ELR (cell line): ENCODE measurements around the gene MED22.

Experiments
- DNase-seq: peaks from one replicate; pipeline ENCODE4 v3.0.0-alpha.2; 2015; ENCODE audit warnings: low read depth

MED22 gene

GRCh38 chr9:133355881-133356357 lies 8.0 kb upstream of the MED22 start:
- DNase-seq: peak; percentile 50

DNA sequence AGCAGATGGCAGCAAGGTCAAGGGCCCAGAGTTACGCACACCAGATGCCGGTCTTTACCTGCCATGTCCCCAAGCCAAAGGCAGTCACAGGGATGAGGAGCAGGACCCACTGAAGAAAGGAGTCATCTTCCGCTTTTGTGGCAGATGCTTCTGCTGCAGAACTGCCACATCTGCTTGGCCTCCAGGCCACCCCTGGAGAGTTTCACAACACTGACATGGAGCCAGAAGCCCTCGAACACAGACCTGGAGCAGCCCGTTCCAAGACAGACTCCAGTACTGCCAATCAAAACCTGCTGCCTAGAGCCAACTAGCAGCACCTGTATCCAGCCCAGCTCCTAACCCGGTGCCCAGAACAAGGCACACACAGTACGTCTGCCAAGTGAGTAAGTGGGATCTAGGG lies 6.8 kb upstream of the MED22 start:
- no peak for DNase-seq

GRCh38 chr9:133353548-133353947 lies 5.6 kb upstream of the MED22 start:
- DNase-seq: no peak

GRCh38 chr9:133352635-133353340 lies 4.9 kb upstream of the MED22 start:
- no peak for DNase-seq

DNA sequence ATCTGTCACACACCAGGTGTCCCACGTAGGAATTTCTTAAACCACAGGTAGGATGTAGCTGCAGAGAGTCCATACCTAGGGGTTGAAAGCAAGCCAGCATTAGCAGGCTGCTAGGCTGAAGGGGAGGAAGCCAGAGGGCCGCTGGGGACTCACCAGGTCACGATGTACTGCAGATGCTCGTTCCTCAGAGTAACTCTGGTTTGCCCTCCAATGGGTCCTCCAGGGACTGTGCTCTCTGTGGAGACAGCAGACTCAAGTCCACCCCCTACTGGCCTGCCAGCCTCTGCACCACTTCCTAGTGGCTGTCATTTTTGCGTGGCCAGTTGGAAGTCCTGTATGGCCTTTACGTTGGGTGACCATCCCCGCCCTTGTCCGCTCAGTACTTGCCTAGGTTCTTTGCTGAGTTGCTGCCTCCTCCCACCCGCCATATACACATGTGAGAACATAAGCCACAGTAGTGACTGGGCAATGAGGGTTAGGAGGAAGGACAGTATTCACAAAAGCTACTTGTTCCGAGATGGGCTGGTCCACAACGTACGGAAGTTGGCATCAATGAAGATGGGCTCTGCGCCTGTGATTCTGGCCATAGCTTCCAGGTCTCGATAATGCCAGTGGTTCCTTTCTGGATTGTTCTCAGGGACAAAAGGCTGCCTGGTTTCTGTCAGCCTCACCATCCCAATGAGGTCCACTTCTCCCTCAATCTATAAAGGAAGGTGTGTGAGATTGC lies 4.1 kb upstream of the MED22 start:
- peak; percentile 82 for DNase-seq

- no peak for DNase-seq
Measured at GRCh38 chr9:133351526-133351907, 3.6 kb upstream of the MED22 start.

DNA sequence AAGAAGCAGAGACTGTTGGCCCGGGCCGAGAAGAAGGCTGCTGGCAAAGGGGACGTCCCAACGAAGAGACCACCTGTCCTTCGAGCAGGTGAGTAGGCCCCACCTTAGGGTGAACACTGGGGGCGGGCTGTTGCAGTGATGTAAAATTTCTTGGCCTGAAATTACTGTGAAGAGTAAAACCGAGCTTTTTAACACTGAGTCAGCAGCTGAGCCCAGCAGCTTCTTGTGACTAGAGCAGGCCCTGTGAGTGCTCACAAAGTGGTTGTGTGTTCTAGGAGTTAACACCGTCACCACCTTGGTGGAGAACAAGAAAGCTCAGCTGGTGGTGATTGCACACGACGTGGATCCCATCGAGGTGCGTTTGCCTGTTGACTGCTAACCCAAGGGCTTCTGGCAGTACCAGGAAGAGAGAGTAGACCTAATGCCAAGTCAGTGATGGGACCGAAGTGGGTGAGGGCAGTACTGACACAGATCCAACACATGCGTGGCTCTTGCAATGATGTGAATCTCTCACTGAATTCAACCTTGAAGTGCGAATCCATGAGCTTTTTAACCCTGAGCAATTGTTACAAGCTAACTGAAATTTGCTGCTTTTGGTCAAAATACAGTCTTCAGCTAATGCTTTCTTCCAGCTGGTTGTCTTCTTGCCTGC lies 2.2 kb upstream of the MED22 start:
- DNase-seq: no peak

- DNase-seq: no peak
Measured at GRCh38 chr9:133348718-133349573, 1.0 kb upstream of the MED22 start.

- DNase-seq: peak; percentile 58
Measured at GRCh38 chr9:133347515-133347984, 381 bp downstream of the MED22 start.

DNA sequence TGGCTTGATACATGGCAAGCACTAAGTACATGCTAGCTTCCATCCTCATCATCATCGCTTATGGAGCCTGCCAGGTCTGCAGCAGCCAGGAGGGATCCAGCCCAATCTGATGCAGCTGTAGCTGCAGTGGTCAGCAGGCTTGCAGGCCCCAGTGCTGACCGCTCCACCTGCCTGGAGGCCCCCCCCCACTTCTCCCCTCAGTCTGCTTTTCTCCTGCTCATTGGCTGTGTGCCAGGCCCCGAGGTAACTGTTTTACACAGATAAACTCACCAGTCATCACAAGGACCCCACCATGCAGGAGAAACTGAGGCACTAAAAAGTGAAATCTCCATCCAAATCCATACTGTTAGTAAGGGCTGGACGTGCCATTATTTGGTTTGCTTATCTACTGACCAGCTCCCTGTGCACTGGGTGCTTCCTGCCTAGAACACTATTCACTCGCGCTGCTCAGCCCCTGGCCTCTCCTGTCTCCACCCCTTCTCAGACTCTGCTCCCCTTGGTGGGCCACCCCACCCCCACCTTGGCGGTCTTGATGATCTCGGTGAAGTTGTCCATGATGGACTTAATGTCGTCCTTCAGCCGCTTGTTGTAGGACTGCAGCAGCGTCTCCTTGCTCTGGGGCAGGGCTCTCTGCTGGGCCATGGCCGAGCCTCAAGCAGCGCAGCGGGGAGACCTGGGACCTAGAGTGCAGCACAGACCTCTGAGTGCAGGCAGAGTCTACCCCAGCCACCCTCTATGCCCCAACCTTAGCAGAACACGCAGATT lies 1.7 kb downstream of the MED22 start:
- DNase-seq: no peak

DNA sequence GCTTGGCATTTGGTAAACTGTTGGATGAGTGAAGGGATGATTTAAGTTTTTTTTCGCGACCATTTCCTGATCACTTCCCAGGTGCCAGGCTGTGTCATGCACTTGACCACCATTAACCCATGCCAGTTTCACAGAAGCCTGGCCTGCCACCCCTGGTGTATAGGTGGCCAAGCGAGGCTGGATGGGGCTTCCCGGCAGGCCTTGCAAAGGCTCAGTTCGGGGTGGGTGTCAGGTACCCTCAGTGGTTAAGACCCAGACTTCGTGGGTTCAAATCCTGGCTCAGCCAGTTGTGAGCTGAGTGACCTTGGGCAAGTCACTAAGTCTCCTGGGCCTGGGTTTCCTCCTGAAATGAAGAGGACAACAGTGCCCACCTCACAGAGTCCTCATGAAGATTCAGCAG lies 2.3 kb downstream of the MED22 start:
- DNase-seq: no peak

DNA sequence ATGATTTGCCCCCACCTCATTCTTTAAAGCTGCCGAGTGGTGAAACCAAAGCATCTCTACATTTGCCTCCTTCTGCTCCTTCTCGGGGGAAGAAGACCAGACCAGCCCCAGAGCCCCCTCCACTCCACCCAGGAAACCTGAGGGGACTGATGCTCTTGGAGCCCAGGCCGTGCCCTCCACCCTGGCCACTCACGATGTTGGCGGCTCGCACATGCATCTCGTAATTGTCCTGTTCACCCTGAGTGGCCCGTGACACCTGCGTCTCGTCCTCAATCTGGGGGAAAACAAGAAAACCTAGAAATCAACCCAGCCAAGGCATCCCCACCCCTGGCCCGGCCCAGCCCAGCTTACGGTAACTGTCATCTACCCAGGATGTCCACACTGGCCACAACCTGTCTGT lies 3.0 kb downstream of the MED22 start:
- no peak for DNase-seq

GRCh38 chr9:133344071-133344470 lies 3.9 kb downstream of the MED22 start:
- DNase-seq: no peak

DNA sequence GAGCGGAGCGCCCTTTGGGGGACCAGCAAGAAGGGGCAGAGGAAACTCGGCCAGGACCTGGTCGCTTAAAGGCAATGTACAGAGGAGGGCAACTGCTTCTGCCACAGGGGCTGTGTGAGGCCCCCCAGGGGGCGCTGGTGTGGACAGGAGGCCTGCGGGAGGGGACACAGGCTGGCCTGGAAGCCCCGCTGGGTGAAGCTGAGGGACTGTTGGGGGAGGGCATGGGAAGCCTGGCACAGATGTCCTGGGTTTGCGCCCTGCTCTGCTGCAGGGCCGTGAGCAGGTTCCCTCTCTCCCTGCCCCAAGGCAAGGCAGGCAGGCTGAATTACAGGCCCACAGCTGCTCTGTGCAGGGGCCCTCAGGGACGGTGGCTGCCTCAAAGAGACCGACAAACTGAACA lies 5.4 kb downstream of the MED22 start:
- no peak for DNase-seq

DNA sequence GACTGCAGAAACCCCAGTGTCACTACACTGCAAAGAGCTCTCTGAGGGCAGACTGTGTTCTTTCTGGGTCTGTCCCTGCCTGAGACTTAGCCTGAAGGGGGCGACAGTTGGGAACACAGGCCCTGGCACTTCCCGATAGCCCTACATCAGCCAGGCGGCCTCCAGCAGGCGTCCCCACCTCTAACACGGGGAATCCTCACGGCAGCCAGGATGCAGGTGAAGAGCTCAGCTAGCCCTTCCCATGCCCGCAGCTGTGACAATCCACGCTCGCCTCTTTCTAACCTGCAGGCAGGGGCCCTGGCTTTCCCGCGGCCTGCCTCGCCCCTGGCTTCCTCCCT lies 5.9 kb downstream of the MED22 start:
- no peak for DNase-seq

- DNase-seq: no peak
Measured at GRCh38 chr9:133341369-133342068, 6.4 kb downstream of the MED22 start.

- DNase-seq: no peak
Measured at GRCh38 chr9:133340916-133341315, 7.0 kb downstream of the MED22 start.

DNA sequence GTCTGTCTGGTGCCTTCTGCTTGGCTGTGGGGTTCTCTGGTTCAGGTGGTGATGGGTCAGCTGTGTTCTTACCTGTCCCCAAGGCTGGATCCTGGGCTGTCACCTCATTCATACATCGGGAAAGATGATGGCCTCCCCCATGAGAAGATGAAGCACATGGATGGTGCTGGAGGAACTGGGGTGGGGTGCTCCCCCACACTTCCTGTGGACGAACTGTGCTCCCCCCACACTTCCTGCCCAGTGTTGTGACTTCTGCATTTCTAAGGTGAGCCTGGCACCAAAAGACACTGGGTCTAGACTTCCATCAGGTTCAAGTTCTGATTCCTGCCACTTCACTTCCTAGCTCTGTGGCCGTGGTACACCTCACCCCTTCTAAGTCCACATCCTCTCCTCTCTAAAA lies 7.7 kb downstream of the MED22 start:
- DNase-seq: no peak

GRCh38 chr9:133339641-133340040 lies 8.3 kb downstream of the MED22 start:
- DNase-seq: no peak

DNA sequence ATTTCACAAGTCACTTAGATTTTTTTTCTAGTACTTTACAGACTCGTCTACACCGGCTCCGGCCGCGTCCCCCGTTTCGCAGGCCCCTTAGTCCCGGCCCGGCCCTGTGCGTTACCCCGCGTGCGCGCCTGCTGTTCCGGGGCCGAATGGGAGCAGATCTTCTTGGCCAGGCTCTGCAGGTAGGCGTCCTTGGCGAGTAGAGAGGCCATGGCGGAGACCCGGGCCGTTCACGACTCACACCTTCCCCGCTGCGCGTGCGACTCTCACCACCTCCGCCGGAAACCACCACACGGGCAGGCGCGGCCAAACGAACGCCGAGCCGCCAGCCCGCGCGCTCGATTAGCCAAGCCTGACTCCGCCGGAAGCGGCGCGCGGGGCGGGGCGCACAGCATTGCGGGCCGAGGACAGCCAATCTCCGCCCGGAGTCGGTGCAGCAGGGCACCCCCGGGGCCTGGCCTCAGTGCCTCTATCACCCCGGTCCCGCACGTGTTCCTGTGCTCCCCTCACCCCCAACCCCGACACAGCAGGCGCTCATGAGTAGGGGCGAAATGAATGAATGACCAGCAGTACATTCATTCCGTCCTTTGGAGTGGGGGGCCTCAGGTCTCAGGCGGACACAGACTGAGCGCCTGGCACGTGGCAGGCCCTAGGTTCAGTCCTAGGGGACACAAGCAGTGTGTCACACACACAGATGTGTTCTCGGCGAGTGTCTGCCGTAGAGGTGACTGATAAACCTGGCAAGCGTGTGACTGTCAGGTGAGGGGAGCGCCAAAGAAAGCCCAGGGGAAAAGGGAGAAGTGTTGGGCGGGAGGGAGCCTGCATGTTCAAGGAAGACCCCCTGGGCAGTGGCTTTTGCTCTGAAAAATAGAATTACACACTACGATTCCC lies 11.8 kb downstream of the MED22 start, which contains the start of gene SURF6:
Gene SURF6, minus strand, starts transcription at position 265 of the 888 bp plus-strand sequence. Its CDS starts 56 bp downstream, at position 209.
- peak; percentile 93 for DNase-seq
